ENCODE data around the gene LPIN1. TPM values are rescaled to one million over a fixed set of nuclear protein-coding genes. Genes with fewer than 3 reads are reported as not detected.

Gene LPIN1
- total RNA-seq, 2 experiments from 2014 or later = 115 to 128 TPM

DNA sequence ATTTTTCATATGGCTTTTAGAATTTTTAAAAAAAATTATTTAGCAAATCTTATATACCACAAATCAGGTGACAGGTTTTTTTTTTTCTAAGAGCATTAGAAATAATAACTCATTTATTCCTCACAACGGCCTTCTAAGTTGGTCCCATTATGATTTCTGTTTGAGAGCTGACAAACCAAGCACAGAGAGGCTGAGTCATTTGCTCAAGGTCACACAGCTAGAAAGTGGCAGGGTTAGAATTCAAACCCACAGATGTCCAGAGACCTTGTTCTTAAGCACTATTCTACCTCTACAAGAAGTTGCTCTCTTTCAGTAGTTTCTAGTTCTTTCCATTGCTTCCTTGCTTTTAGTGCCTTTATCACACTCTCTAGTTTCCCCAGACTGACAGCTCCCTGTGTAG, 28.8 kb upstream of the LPIN1 start:
- DNase-seq = no peak
- H3K4me3 Mint-ChIP-seq = no peak overlapping the region
- H3K9me3 Mint-ChIP-seq = no peaks in the 10 kb centered on the region
- no peak overlapping the region for H3K27ac Mint-ChIP-seq
- Histone ChIP-seq H3K9me3 (ENCODE audit: control insufficient read depth in 1 of 2, insufficient read depth in 1 of 2, low read length in 2 of 2) (no peaks in the 10 kb centered on the region), H3K27ac (ENCODE audit: low read depth in 1 of 2, low read length in 2 of 2) (no peak overlapping the region), H3K36me3 (ENCODE audit: insufficient read depth, low read length) (no peaks in the 10 kb centered on the region), H3K4me3 (ENCODE audit: low read length) (no peak overlapping the region), H3K4me1 (ENCODE audit: insufficient read depth, low read length) (no peaks in the 10 kb centered on the region), H3K27me3 (ENCODE audit: control insufficient read depth in 1 of 2, insufficient read depth in 2 of 2, low read length in 2 of 2) (peaks cover 0 to 13% of the 10 kb centered on the region in 2 experiments)
- peaks cover 9% of the 10 kb centered on the region for H3K4me1 Mint-ChIP-seq (ENCODE audit: low read depth)
- ChIA-PET CTCF (no interaction called here), POLR2A (no interaction called here)
- H3K27me3 Mint-ChIP-seq = peaks cover 46% of the 10 kb centered on the region
- intact Hi-C loops (cut with DNase I, micrococcal nuclease) = no loop called here
- TF ChIP-seq, protein P1, sequence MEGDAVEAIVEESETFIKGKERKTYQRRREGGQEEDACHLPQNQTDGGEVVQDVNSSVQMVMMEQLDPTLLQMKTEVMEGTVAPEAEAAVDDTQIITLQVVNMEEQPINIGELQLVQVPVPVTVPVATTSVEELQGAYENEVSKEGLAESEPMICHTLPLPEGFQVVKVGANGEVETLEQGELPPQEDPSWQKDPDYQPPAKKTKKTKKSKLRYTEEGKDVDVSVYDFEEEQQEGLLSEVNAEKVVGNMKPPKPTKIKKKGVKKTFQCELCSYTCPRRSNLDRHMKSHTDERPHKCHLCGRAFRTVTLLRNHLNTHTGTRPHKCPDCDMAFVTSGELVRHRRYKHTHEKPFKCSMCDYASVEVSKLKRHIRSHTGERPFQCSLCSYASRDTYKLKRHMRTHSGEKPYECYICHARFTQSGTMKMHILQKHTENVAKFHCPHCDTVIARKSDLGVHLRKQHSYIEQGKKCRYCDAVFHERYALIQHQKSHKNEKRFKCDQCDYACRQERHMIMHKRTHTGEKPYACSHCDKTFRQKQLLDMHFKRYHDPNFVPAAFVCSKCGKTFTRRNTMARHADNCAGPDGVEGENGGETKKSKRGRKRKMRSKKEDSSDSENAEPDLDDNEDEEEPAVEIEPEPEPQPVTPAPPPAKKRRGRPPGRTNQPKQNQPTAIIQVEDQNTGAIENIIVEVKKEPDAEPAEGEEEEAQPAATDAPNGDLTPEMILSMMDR (IDR thresholded peaks at IDR 0.05) = no peak
- no peak for ATAC-seq (ENCODE audit: poor library complexity)
- H3K36me3 Mint-ChIP-seq (ENCODE audit: low read depth) = no peaks in the 10 kb centered on the region

DNA sequence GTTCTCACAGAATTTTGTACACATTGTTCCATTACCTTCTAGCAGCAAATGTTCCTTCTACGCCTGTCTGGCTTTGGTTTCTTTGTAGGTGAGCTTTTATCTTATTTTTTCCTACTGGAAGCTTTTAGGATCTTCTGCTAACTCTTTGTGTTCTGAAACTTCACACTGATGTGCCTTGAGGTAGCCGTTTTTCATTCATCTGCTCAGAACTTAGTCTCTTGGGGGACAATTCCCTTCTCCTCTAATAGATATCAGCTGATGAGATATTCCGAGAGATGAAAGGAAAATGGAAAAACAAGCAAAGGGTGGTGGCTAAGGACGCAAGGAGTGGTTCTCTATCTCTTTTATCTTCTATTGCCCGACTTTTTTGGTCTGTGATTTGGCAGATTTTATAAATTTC, 27.8 kb upstream of the LPIN1 start:
- intact Hi-C loops (cut with DNase I, micrococcal nuclease) = no loop called here

DNA sequence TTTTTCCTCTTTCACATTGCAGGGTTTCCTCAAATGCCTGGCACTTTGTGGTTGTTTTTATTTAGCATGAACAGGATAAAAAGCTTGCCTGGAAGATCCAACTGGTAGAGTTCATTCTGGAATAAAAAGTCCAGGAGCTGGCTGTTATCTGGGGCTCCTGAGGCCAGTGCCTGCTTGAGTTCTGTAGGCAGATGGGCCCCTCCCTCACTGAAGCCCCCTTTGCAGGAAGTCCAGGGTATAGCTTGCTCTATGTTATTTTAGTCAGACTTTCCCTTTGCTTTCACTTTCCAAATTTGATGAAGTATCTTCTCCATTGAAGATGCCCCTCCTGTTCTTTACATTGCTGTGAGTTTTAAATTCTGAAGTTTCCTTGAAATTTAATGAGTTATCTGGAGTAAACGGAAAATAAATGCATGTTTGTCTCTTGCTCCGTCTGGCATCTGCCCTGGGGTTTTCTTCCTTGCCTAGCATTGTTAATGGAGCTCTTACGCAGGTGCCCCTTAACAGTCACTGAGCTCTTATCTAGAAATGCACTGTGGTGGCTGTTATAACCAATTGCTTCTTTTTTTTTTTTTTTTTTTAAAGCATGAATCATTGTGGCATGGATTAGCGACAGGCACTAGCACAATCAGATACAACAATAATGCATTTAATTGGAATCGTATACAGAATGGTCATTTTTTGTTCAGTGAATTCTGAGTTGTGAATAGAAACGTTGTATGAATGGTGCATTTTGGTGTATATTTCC, 27.0 kb upstream of the LPIN1 start:
- Histone ChIP-seq H3K4me1 (ENCODE audit: insufficient read depth, low read length) (no peaks in the 10 kb centered on the region), H3K4me3 (ENCODE audit: low read length) (no peak overlapping the region), H3K36me3 (ENCODE audit: insufficient read depth, low read length) (no peaks in the 10 kb centered on the region), H3K27me3 (ENCODE audit: control insufficient read depth in 1 of 2, insufficient read depth in 2 of 2, low read length in 2 of 2) (peaks cover 0 to 13% of the 10 kb centered on the region in 2 experiments), H3K27ac (ENCODE audit: low read depth in 1 of 2, low read length in 2 of 2) (no peak overlapping the region), H3K9me3 (ENCODE audit: control insufficient read depth in 1 of 2, insufficient read depth in 1 of 2, low read length in 2 of 2) (no peaks in the 10 kb centered on the region)
- ATAC-seq (ENCODE audit: poor library complexity) (no peak), DNase-seq (no peak)
- H3K27ac Mint-ChIP-seq = no peak overlapping the region
- no peaks in the 10 kb centered on the region for H3K9me3 Mint-ChIP-seq
- ChIA-PET POLR2A (no interaction called here), CTCF (interaction anchor here (0.8 to 1.5 kb wide), 2 partner anchors 27 to 44 kb away, joined by 3 read pairs; no protein-coding TSS in a partner anchor)
- TF ChIP-seq, protein P1 (IDR thresholded peaks at IDR 0.05) = no peak
- no peak overlapping the region for H3K4me3 Mint-ChIP-seq
- intact Hi-C loops (cut with DNase I, micrococcal nuclease) = no loop called here
- H3K4me1 Mint-ChIP-seq (ENCODE audit: low read depth) = peaks cover 9% of the 10 kb centered on the region
- H3K27me3 Mint-ChIP-seq = peaks cover 53% of the 10 kb centered on the region
- no peaks in the 10 kb centered on the region for H3K36me3 Mint-ChIP-seq (ENCODE audit: low read depth)

More for the DNA sequence above, 27.8 kb upstream of the LPIN1 start:
- H3K4me3 Mint-ChIP-seq = no peak overlapping the region
- TF ChIP-seq, protein P1 (IDR thresholded peaks at IDR 0.05) = no peak
- H3K27ac Mint-ChIP-seq = no peak overlapping the region
- no peaks in the 10 kb centered on the region for H3K4me1 ChIP-seq (ENCODE audit: insufficient read depth, low read length)
- ATAC-seq (ENCODE audit: poor library complexity) = no peak
- H3K4me3 ChIP-seq (ENCODE audit: low read length) = no peak overlapping the region
- H3K27me3 ChIP-seq (ENCODE audit: control insufficient read depth in 1 of 2, insufficient read depth in 2 of 2, low read length in 2 of 2) = peaks cover 0 to 13% of the 10 kb centered on the region in 2 experiments
- H3K9me3 Mint-ChIP-seq = no peaks in the 10 kb centered on the region
- peaks cover 46% of the 10 kb centered on the region for H3K27me3 Mint-ChIP-seq
- no peaks in the 10 kb centered on the region for H3K36me3 ChIP-seq (ENCODE audit: insufficient read depth, low read length)
- no peaks in the 10 kb centered on the region for H3K9me3 ChIP-seq (ENCODE audit: control insufficient read depth in 1 of 2, insufficient read depth in 1 of 2, low read length in 2 of 2)
- no peak overlapping the region for H3K27ac ChIP-seq (ENCODE audit: low read depth in 1 of 2, low read length in 2 of 2)
- CTCF ChIA-PET = interaction anchor here (1.5 kb wide), 1 partner anchor 26 kb away, joined by 3 read pairs; no protein-coding TSS in a partner anchor
- DNase-seq = no peak
- H3K4me1 Mint-ChIP-seq (ENCODE audit: low read depth) = peaks cover 9% of the 10 kb centered on the region
- H3K36me3 Mint-ChIP-seq (ENCODE audit: low read depth) = no peaks in the 10 kb centered on the region
- POLR2A ChIA-PET = no interaction called here

All from CD4-positive, alpha-beta T cell (primary cell).